AG04449 (cell line): ENCODE measurements around the gene GPC1.
A peak's percentile ranks its signal among the peaks of the same experiment; 100 is the strongest.

Source experiments
- CTCF ChIA-PET: fragments of 350-600 bp; formaldehyde crosslinking; extraction: SDS; loops from one replicate; lab custom pipeline; 2021; ENCODE audit warnings: antibody characterized with exemption; lab: Yijun Ruan, JAX
- POLR2A ChIA-PET: fragments of 400-600, 350-600 bp; formaldehyde crosslinking; extraction: SDS; loops from one replicate; lab custom pipeline; 2020; ENCODE audit warnings: antibody characterized with exemption, inconsistent platforms; lab: Yijun Ruan, JAX
- DNase-seq: peaks from one replicate; pipeline ENCODE4 v3.0.0-alpha.2; 2010; ENCODE audit warnings: low read depth, low spot score
- H3K4me3 ChIP-seq: 2 replicates; pipeline ENCODE4 v1.5.1; 2011; ENCODE audit warnings: low read depth, mild to moderate bottlenecking, control low read depth, low read length
- TF ChIP-seq, protein P1 (sequence below): IDR thresholded peaks from one replicate; pipeline ENCODE4 v1.5.1; 2011; ENCODE audit warnings: mild to moderate bottlenecking, moderate library complexity, low read length, control low read depth, inconsistent platforms; ENCODE audit not compliant: insufficient read depth; ENCODE audit errors: missing control alignments

The GPC1 gene

DNA sequence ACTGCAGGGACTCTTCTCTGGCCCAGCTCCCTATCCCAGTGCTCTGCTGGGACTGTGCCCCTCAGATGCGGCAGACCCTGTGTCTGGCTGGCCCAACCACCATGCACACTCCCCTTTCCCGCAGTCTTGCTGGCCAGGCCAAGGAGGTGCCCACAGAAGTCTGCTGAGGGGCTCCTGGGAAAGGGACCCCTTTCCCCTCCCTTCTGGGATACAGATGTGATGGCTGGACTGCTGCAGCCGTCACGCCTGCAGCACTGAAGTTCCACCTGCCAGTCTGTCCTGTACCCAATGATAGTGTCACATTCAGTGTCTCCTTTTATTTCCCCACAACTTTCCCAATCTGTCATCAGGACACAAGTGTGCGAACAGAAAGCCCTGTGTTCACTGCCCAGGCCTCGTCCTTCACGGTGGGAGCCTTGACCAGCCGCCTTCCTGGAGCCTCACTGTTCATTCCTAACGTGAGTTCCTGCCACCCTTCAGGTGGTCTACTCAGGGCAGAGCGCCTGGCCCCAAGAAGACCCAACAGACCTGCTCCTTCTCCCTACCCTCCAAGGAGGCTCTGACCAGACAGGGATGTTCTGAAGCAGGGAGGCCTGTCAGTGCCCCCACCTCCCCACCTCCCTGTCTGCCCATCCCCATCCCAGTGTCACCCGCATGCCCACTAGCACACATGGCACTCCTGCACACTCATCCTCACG lies 75.2 kb downstream of the GPC1 start:
- POLR2A ChIA-PET, result no interaction called here
- CTCF ChIA-PET, result interaction anchor here (1.3 to 5.3 kb wide), 2 partner anchors 9 to 329 kb away, joined by 3 to 98 read pairs; no protein-coding TSS in a partner anchor
- DNase-seq, result no peak

DNA sequence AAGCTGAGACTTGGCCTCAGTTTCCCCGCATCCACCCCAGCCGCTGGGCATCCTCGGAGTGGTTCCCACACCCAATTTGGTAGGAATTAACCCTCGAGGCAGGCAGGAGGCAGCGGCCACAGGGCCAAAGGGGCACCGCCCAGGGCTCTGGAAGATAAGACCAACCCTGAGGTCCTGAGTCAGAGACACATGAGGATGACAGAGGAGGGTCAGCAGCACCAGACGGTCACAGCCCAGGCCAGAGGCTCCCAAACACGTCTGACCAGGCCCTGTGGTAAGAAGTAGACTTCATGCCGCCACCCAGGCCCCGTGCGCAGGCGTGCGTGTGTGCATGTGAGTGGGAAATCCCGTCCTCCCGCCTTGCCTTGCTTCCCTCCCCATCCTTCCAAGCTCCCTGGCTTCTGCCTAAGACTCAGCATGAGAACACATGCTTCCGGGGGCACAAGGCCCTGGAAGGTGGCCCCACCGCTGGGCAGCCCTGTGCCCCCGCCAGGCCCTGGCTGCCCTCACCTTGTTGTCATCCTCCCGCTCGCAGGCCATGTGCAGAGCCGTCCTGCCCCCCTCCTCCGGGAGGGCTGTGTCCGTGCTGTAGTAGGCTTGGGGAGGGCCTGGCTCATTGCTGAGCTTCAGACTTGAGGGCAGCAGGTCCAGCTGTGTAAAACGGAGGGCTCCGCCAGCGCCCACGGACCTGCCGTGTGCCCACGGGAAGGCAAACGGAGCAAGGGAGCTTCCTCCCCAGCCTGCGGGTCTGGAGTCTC lies 76.1 kb downstream of the GPC1 start:
- CTCF ChIA-PET, result interaction anchor here (1.3 to 5.3 kb wide), 4 partner anchors 8 to 328 kb away, joined by 3 to 98 read pairs (median 28); no protein-coding TSS in a partner anchor
- TF ChIP-seq, protein P1, sequence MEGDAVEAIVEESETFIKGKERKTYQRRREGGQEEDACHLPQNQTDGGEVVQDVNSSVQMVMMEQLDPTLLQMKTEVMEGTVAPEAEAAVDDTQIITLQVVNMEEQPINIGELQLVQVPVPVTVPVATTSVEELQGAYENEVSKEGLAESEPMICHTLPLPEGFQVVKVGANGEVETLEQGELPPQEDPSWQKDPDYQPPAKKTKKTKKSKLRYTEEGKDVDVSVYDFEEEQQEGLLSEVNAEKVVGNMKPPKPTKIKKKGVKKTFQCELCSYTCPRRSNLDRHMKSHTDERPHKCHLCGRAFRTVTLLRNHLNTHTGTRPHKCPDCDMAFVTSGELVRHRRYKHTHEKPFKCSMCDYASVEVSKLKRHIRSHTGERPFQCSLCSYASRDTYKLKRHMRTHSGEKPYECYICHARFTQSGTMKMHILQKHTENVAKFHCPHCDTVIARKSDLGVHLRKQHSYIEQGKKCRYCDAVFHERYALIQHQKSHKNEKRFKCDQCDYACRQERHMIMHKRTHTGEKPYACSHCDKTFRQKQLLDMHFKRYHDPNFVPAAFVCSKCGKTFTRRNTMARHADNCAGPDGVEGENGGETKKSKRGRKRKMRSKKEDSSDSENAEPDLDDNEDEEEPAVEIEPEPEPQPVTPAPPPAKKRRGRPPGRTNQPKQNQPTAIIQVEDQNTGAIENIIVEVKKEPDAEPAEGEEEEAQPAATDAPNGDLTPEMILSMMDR, result no peak
- no peak for DNase-seq
- no peak overlapping the region for H3K4me3 ChIP-seq
- POLR2A ChIA-PET, result no interaction called here

More for the DNA sequence above, 75.2 kb downstream of the GPC1 start:
- no peak overlapping the region for H3K4me3 ChIP-seq
- TF ChIP-seq, protein P1, result no peak

DNA sequence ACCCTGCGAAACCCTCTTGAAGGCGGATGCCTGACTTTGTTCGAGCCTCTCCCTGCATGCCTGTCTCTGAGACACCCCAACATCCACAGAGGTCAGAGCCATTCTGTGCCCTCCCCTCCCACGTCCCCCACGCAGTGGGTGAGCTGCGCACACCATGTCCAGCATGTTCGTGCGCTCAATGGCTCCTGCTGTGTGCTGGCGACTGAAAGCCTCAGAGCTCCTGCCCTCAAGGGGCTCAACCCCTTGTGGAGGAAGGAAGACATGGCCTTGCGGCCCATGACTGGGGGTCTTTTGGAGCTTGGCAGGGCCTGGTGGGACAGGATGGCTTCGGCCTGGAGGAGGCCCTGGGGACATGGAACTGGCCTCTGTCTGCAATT lies 76.6 kb downstream of the GPC1 start:
- TF ChIP-seq, protein P1, result no peak
- POLR2A ChIA-PET, result no interaction called here
- no peak for DNase-seq
- H3K4me3 ChIP-seq, result no peak overlapping the region
- CTCF ChIA-PET, result interaction anchor here (2.9 to 5.3 kb wide), 3 partner anchors 8 to 328 kb away, joined by 28 to 98 read pairs (median 29); no protein-coding TSS in a partner anchor

DNA sequence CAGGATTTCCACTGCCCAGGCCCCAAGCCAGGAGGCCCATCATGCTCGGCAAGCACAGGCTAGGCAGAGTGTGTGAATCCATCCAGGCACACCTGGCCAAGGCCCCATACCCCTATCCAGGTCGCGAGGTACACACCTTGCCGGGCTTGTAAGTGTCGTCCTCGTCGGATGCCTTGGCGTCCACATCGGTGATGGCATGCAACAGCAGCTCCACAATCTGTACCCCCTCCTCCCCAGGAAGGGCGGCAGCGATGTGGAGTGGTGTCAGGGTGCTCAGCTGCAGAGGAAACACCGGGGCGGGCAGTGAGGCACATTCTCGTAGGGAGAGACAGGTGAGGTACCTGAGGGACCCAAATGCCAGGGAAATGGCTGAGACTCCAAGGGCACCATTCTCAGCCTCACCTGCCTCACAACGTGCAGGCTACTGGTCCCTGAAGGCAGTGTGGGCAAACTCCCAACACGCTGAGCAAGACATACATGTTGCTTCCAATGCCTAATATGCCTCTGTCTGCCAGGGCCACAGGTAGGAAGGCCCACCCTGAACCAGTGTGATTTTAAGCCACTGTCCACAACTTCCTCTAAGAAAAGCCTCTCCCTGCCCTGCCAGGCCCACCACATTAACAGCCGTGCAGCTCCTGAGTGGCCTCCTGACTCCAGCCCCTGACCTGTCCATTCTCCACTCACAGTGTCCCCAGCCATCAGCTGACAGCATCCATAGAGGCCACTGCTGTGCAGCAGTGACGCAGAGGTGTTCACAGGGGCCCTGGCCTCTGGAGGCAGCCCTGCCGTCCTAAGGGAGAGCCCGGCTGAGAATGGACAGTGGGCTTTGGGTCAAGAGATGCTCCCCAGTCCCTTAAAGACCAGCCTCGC lies 77.4 kb downstream of the GPC1 start:
- CTCF ChIA-PET, result interaction anchor here (0.7 to 5.3 kb wide), 12 partner anchors 9 to 327 kb away, joined by 3 to 98 read pairs (median 8); partner anchors contain the start of gene CAPN10
- TF ChIP-seq, protein P1, result no peak
- POLR2A ChIA-PET, result no interaction called here

DNA sequence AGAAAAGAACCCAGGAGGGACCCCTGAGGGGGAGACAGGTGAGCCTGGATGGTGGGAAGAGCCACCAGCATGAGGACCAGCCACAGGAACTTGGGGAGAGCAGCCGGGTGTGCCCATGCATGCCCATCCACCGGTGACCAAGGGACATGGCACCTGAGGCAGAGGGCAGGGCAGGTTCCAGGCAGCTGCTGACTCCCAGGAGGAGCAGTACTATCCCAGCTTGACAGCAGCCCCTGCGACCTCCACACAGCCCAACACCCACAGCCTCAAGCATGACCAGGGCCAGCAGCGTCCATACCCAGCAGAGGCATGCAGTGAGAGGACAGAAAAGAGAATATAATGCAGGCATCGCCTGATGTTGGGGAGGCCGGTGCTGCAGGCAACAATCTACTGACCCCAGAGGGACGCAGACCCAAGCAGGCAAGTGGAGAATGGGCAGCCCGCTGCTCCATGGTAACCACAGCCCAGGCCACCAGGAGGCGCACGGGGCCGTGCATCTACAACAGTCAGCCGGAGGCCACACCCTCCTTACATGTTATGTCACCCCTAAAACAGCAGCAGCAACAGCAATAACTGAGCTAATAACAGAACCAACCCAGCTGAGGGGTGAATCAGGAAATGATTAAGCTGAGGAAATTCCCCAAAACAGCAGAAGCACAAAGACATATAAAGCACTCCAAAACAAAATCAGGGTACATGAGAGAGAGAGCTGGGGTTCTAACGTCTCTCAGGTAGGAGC lies 78.3 kb downstream of the GPC1 start:
- TF ChIP-seq, protein P1, result peak; percentile 93
- H3K4me3 ChIP-seq, result no peak overlapping the region
- ChIA-PET CTCF (interaction anchor here (0.6 to 5.3 kb wide), 53 partner anchors 8 to 450 kb away, joined by 3 to 98 read pairs (median 4); partner anchors contain the start of gene CAPN10), POLR2A (interaction anchor here (1.0 kb wide), 1 partner anchor 10 kb away, joined by 4 read pairs; no protein-coding TSS in a partner anchor)
- DNase-seq, result peak; percentile 47

More for the DNA sequence above, 77.4 kb downstream of the GPC1 start:
- no peak for DNase-seq
- no peak overlapping the region for H3K4me3 ChIP-seq
